IMR-90 (cell line): Measurements from ENCODE around the gene AVPR2. TPM values are rescaled to one million over a fixed set of nuclear protein-coding genes. Genes with fewer than 3 reads are reported as not detected.

ENCODE experiments used
- ATAC-seq: fragments of 200-7000 bp; cut with Tn5 transposase; 2 replicates; pipeline ENCODE4 v1.9.1; 2020; ENCODE audit warnings: low read depth, mild to moderate bottlenecking, moderate library complexity
- BruUV-seq: library from RNA; stranded (reverse); fragments of 400-500 nt; replicated peaks from 2 replicates; lab custom pipeline; 2021; lab: Mats Ljungman, UMichigan
- CTCF ChIA-PET: fragments of 300-600 bp; formaldehyde crosslinking; extraction: SDS; loops from one replicate; lab custom pipeline; 2021; ENCODE audit warnings: antibody characterized with exemption; lab: Yijun Ruan, JAX
- POLR2A ChIA-PET: fragments of 300-600 bp; sonication (Branson Sonifier 250); formaldehyde crosslinking; loops from one replicate; lab custom pipeline; 2022; ENCODE audit warnings: antibody characterized with exemption; ENCODE audit not compliant: unreplicated experiment; lab: Charles Lee
- DNase-seq: peaks from one replicate; pipeline ENCODE4 v3.0.0; 2013
- H2AFZ ChIP-seq: replicated peaks from 2 replicates; pipeline ENCODE3; 2013; ENCODE audit warnings: low read length, mild to moderate bottlenecking; ENCODE audit not compliant: poor library complexity
- H2AK5ac ChIP-seq: 2 replicates; pipeline ENCODE4 v1.6.1; 2013; ENCODE audit warnings: low read depth, low read length, inconsistent platforms
- H2AK9ac ChIP-seq: replicated peaks from 2 replicates; pipeline ENCODE3; 2013; ENCODE audit warnings: mild to moderate bottlenecking, low read depth, low read length, moderate library complexity; ENCODE audit not compliant: poor library complexity
- H2BK120ac ChIP-seq: 2 replicates; pipeline ENCODE4 v1.6.1; 2013; ENCODE audit warnings: low read depth, low read length, inconsistent platforms
- H2BK15ac ChIP-seq: 3 replicates; pipeline ENCODE4 v1.6.1; 2013; ENCODE audit warnings: low read depth, low read length, inconsistent platforms
- H2BK20ac ChIP-seq: 2 replicates; pipeline ENCODE4 v1.6.1; 2013; ENCODE audit warnings: low read depth, mild to moderate bottlenecking, inconsistent platforms, low read length, moderate library complexity
- H2BK5ac ChIP-seq: 2 replicates; pipeline ENCODE4 v1.6.1; 2013; ENCODE audit warnings: mild to moderate bottlenecking, low read depth, low read length, inconsistent platforms; ENCODE audit not compliant: poor library complexity, severe bottlenecking
- H3K14ac ChIP-seq: replicated peaks from 2 replicates; pipeline ENCODE4 v1.6.1; 2013; ENCODE audit warnings: low read depth, low read length, inconsistent platforms
- H3K18ac ChIP-seq: 2 replicates; pipeline ENCODE4 v1.6.1; 2013; ENCODE audit warnings: low read depth, low read length, control low read depth
- H3K23ac ChIP-seq: 2 replicates; pipeline ENCODE4 v1.6.1; 2013; ENCODE audit warnings: low read depth, low read length, inconsistent platforms
- H3K27ac ChIP-seq: 2 replicates; pipeline ENCODE4 v1.5.1; 2013; ENCODE audit warnings: mild to moderate bottlenecking, control low read depth, low read length; ENCODE audit not compliant: insufficient read depth
- H3K27me3 ChIP-seq: 2 replicates; pipeline ENCODE4 v1.6.1; 2013; ENCODE audit warnings: low read length; ENCODE audit not compliant: control insufficient read depth, insufficient read depth
- H3K36me3 ChIP-seq: 2 replicates; pipeline ENCODE4 v1.6.1; 2013; ENCODE audit warnings: low read length, mixed read lengths; ENCODE audit not compliant: control insufficient read depth, insufficient read depth
- H3K4ac ChIP-seq: 2 replicates; pipeline ENCODE4 v1.6.1; 2013; ENCODE audit warnings: low read depth, low read length, inconsistent platforms
- H3K4me1 ChIP-seq: 2 replicates; pipeline ENCODE4 v1.6.1; 2013; ENCODE audit warnings: low read length, mixed read lengths; ENCODE audit not compliant: control insufficient read depth, insufficient read depth
- H3K4me2 ChIP-seq: 2 replicates; pipeline ENCODE4 v1.6.1; 2013; ENCODE audit warnings: low read depth, mild to moderate bottlenecking, control low read depth, low read length, moderate library complexity
- H3K4me3 ChIP-seq: 2 replicates; pipeline ENCODE4 v1.5.1; 2013; ENCODE audit warnings: low read depth, mild to moderate bottlenecking, control low read depth, low read length, moderate library complexity; ENCODE audit not compliant: insufficient read depth
- H3K56ac ChIP-seq: 2 replicates; pipeline ENCODE4 v1.6.1; 2013; ENCODE audit warnings: low read length, inconsistent platforms; ENCODE audit not compliant: insufficient read depth; ENCODE audit errors: extremely low read depth
- H3K79me1 ChIP-seq, 2 experiments: 2 replicates each; pipeline ENCODE4 v1.6.1; 2013; ENCODE audit warnings: low read length in 2 of 2, inconsistent platforms in 1 of 2, low read depth in 1 of 2
- H3K9ac ChIP-seq: 2 replicates; pipeline ENCODE4 v1.6.1; 2013; ENCODE audit warnings: low read depth, low read length, control low read depth
- H3K9me1 ChIP-seq: 2 replicates; pipeline ENCODE4 v1.6.1; 2013; ENCODE audit warnings: low read length, inconsistent platforms; ENCODE audit not compliant: insufficient read depth
- H3K9me3 ChIP-seq: 2 replicates; pipeline ENCODE4 v1.6.1; 2013; ENCODE audit warnings: low read length; ENCODE audit not compliant: control insufficient read depth, insufficient read depth
- H4K20me1 ChIP-seq: 2 replicates; pipeline ENCODE4 v1.6.1; 2013; ENCODE audit warnings: low read length, inconsistent platforms; ENCODE audit not compliant: insufficient read depth
- H4K5ac ChIP-seq: 2 replicates; pipeline ENCODE4 v1.6.1; 2013; ENCODE audit warnings: mild to moderate bottlenecking, low read depth, low read length, control low read depth
- H4K8ac ChIP-seq, 2 experiments: 2 replicates each; pipeline ENCODE4 v1.6.1; 2013; ENCODE audit warnings: low read depth in 2 of 2, low read length in 2 of 2, control low read depth in 1 of 2, inconsistent platforms in 1 of 2
- H4K91ac ChIP-seq: 2 replicates; pipeline ENCODE4 v1.6.1; 2013; ENCODE audit warnings: low read depth, low read length, inconsistent platforms; ENCODE audit not compliant: insufficient read depth
- BHLHE40 ChIP-seq: fragments of 150-350 bp; IDR thresholded peaks from 2 replicates; pipeline ENCODE4 v1.6.1; 2016; ENCODE audit warnings: mild to moderate bottlenecking, low read depth, low read length
- CEBPB ChIP-seq: IDR thresholded peaks from 2 replicates; pipeline ENCODE4 v1.6.1; 2012; ENCODE audit warnings: low read depth, low read length, improper control_type of control experiment
- CHD1 ChIP-seq: IDR thresholded peaks from 2 replicates; pipeline ENCODE4 v1.6.1; 2012; ENCODE audit warnings: low read depth, low read length, improper control_type of control experiment
- CTCF ChIP-seq: conservative IDR thresholded peaks from 2 replicates; pipeline ENCODE4 v1.5.1; 2012; ENCODE audit warnings: mild to moderate bottlenecking, low read depth, low read length, improper control_type of control experiment
- ELK1 ChIP-seq: fragments of 150-350 bp; IDR thresholded peaks from 2 replicates; pipeline ENCODE4 v1.6.1; 2016; ENCODE audit warnings: low read depth, mild to moderate bottlenecking, low read length, moderate library complexity, borderline replicate concordance
- FOS ChIP-seq: fragments of 150-350 bp; IDR thresholded peaks from 2 replicates; pipeline ENCODE4 v1.6.1; 2016; ENCODE audit warnings: low read depth, low read length
- MAFK ChIP-seq: IDR thresholded peaks from 2 replicates; pipeline ENCODE4 v1.6.1; 2012; ENCODE audit warnings: low read depth, low read length, improper control_type of control experiment
- MAZ ChIP-seq: IDR thresholded peaks from 2 replicates; pipeline ENCODE4 v1.6.1; 2012; ENCODE audit warnings: low read depth, mild to moderate bottlenecking, low read length, improper control_type of control experiment, moderate library complexity, borderline replicate concordance
- MXI1 ChIP-seq: IDR thresholded peaks from 2 replicates; pipeline ENCODE4 v1.6.1; 2012; ENCODE audit warnings: low read depth, mild to moderate bottlenecking, low read length, moderate library complexity, borderline replicate concordance
- NFE2L2 ChIP-seq: fragments of 150-350 bp; IDR thresholded peaks from 2 replicates; pipeline ENCODE4 v1.6.1; 2016; ENCODE audit warnings: low read depth, mild to moderate bottlenecking, low read length
- POLR2A ChIP-seq: IDR thresholded peaks from 2 replicates; pipeline ENCODE4 v1.6.1; 2012; ENCODE audit warnings: mild to moderate bottlenecking, low read depth, low read length
- RAD21 ChIP-seq: IDR thresholded peaks from 2 replicates; pipeline ENCODE4 v1.6.1; 2012; ENCODE audit warnings: low read length, improper control_type of control experiment
- RCOR1 ChIP-seq: IDR thresholded peaks from 2 replicates; pipeline ENCODE4 v1.6.1; 2012; ENCODE audit warnings: mild to moderate bottlenecking, low read length, improper control_type of control experiment; ENCODE audit not compliant: insufficient replicate concordance
- RFX5 ChIP-seq: IDR thresholded peaks from 2 replicates; pipeline ENCODE4 v1.8.0; 2012; ENCODE audit warnings: low read depth, mild to moderate bottlenecking, low read length, moderate library complexity
- SMC3 ChIP-seq: fragments of 150-350 bp; IDR thresholded peaks from 2 replicates; pipeline ENCODE4 v1.6.1; 2016; ENCODE audit warnings: low read depth, mild to moderate bottlenecking, antibody characterized with exemption, low read length, moderate library complexity
- USF2 ChIP-seq: fragments of 150-350 bp; IDR thresholded peaks from 2 replicates; pipeline ENCODE4 v1.6.1; 2017; ENCODE audit warnings: mild to moderate bottlenecking, antibody characterized with exemption, low read length, low read depth
- WGBS, 2 experiments: methylation state at CpG; one replicate each; pipeline versions ENCODE4 v1.1.5 to v1.1.7; 2013; ENCODE audit warnings: missing lambda C conversion rate in 2 of 2; ENCODE audit not compliant: insufficient read length in 1 of 2; ENCODE audit errors: extremely low coverage in 2 of 2; 5-methylcytosine and 5-hydroxymethylcytosine counted together
- dilution Hi-C: fragments of 300-500 bp; cut with HindIII; formaldehyde crosslinking; loops from one replicate; pipeline ENCODE4 v1.14.3; 2018; ENCODE audit warnings: low sequenced_read_pairs; ENCODE audit not compliant: unreplicated experiment
- in situ Hi-C: fragments of 300-500 bp; cut with MboI; formaldehyde crosslinking; loops from 3 replicates; pipeline ENCODE4 v1.14.3; 2019; ENCODE audit warnings: low sequenced_read_pairs, inconsistent platforms, mixed read lengths
- intact Hi-C: fragments of 100-400 bp; cut with micrococcal nuclease; formaldehyde crosslinking; loops from 2 replicates; pipeline ENCODE4 v1.10.0; 2022
- polyA plus RNA-seq, 3 experiments: library from polyadenylated mRNA; depleted of rRNA; stranded (reverse); fragments of >200 nt; gene quantifications; 2 replicates each; pipeline ENCODE4 v1.2.3, GENCODE V29; 2012; ENCODE audit warnings: low replicate concordance in 1 of 3
- total RNA-seq: library from RNA; depleted of rRNA; stranded (reverse); fragments of >200 nt; gene quantifications from 2 replicates; pipeline ENCODE4 v1.2.3, GENCODE V29; 2012

AVPR2 gene
- total and polyA plus RNA-seq, 2 of the 4 experiments (the other 2 are of a cell fraction) = not detected

- no peak overlapping the region for H3K27ac ChIP-seq
- H4K5ac ChIP-seq = no peak overlapping the region
- H2BK15ac ChIP-seq = no peak overlapping the region
- H3K27me3 ChIP-seq = peaks cover 32% of the 10 kb centered on the region; the same call in 1 of the 2 replicates
- in situ Hi-C loops (no loop called here), dilution Hi-C loops (no loop called here), intact Hi-C loops (no loop called here)
- H4K20me1 ChIP-seq = no peaks in the 10 kb centered on the region
- no peak overlapping the region for H3K4me3 ChIP-seq
- H2BK120ac ChIP-seq = no peak overlapping the region
- H3K79me1 ChIP-seq = no peaks in the 10 kb centered on the region
- no peak for TF ChIP-seq MXI1
- TF ChIP-seq NFE2L2 = no peak
- no peak for TF ChIP-seq RCOR1
- TF ChIP-seq CHD1 = no peak
- TF ChIP-seq USF2 = no peak
- TF ChIP-seq RFX5 = no peak
- no peak for TF ChIP-seq BHLHE40
- no peak for TF ChIP-seq MAZ
- no peak for TF ChIP-seq RAD21
- TF ChIP-seq CEBPB = no peak
- no peak for TF ChIP-seq MAFK
- no peak for TF ChIP-seq POLR2A
- TF ChIP-seq SMC3 = no peak
- TF ChIP-seq ELK1 = no peak
- TF ChIP-seq CTCF = no peak
- TF ChIP-seq FOS = no peak
- no peaks in the 10 kb centered on the region for H3K4me1 ChIP-seq
- H3K9me1 ChIP-seq = no peaks in the 10 kb centered on the region
- no peak overlapping the region for H2AK5ac ChIP-seq
- H3K4me2 ChIP-seq = no peak overlapping the region
- H3K14ac ChIP-seq = no peak overlapping the region
- H3K4ac ChIP-seq = no peak overlapping the region
- no peaks in the 10 kb centered on the region for H3K36me3 ChIP-seq
- no peak overlapping the region for H2BK20ac ChIP-seq
- H3K9ac ChIP-seq = no peak overlapping the region
- no peak for DNase-seq
- H4K91ac ChIP-seq = no peak overlapping the region
- BruUV-seq = no TSS peak
- CTCF ChIA-PET = no interaction called here
- H2AFZ ChIP-seq = no peak overlapping the region
- no peak overlapping the region for H2BK5ac ChIP-seq
- no peak overlapping the region for H3K18ac ChIP-seq
- H3K23ac ChIP-seq = no peak overlapping the region
- no peak overlapping the region for H2AK9ac ChIP-seq
- H3K56ac ChIP-seq = no peak overlapping the region
- POLR2A ChIA-PET = no interaction called here
- WGBS, 2 experiments = no CpG with 5 or more reads among the region's 10 CpGs
- ATAC-seq = no peak
- H3K9me3 ChIP-seq = peaks cover 6% of the 10 kb centered on the region; the same call in 1 of the 2 replicates
- no peak overlapping the region for H4K8ac ChIP-seq
These were observed 43.3 kb upstream of the AVPR2 start for GRCh38 chrX:153861151-153861550.
